ENCODE measurements around the gene IFNE.

IFNE gene

DNA sequence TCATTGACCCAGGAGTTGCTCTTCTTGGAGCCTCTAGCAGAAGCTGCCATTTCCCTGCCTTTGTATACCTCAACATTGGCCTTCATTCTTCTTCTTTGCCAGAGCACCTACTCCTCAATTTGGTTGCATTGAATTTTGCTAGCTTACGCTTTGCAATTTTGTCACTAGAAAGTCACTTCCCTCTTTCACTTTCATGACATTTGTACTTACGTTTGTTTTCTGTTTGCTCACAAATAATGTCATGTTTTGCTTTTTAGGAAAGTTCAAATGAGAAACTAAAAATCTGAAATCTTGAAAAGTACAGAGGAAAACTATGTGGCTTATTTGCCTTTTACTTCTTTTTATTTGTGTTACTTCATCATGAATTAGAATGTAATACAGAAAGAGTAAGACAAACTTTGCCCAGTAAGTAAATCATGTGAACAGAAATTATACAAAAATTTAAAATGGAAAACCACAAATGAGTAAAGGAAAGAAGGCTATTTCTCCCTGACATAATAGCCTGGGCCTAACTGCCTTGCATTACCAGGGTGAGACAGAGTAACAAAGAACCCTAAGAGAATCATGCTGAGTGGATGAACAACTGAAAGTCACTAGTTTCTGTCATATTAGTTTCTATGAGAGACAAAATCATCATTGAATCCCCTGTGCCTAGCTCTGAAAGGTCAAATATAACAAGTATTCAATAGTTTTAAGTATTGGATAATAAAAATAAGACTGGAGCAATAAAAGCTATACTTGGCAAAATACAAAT lies 49.3 kb downstream of the IFNE start:
- no peaks in the 10 kb centered on the region for H3K27me3 ChIP-seq (ENCODE audit: insufficient read depth, low read length)
- no peak overlapping the region for H2AFZ ChIP-seq (ENCODE audit: low read depth, low read length)
- H3K4me3 ChIP-seq (ENCODE audit: low read length) = no peak overlapping the region
- H3K9me3 ChIP-seq (ENCODE audit: low read length) = no peaks in the 10 kb centered on the region
- H3K36me3 ChIP-seq (ENCODE audit: insufficient read depth, low read length) = no peaks in the 10 kb centered on the region
- no peaks in the 10 kb centered on the region for H3K4me1 ChIP-seq (ENCODE audit: insufficient read depth, low read length)
